GM19240 (cell line): ENCODE data around the gene ABCB9.
A peak's percentile ranks its signal among the peaks of the same experiment; 100 is the strongest.

ENCODE experiments used
- DNase-seq: peaks from one replicate; pipeline ENCODE4 v3.0.0; 2011; ENCODE audit warnings: low spot score; ENCODE audit not compliant: insufficient read length

ABCB9 gene

DNA sequence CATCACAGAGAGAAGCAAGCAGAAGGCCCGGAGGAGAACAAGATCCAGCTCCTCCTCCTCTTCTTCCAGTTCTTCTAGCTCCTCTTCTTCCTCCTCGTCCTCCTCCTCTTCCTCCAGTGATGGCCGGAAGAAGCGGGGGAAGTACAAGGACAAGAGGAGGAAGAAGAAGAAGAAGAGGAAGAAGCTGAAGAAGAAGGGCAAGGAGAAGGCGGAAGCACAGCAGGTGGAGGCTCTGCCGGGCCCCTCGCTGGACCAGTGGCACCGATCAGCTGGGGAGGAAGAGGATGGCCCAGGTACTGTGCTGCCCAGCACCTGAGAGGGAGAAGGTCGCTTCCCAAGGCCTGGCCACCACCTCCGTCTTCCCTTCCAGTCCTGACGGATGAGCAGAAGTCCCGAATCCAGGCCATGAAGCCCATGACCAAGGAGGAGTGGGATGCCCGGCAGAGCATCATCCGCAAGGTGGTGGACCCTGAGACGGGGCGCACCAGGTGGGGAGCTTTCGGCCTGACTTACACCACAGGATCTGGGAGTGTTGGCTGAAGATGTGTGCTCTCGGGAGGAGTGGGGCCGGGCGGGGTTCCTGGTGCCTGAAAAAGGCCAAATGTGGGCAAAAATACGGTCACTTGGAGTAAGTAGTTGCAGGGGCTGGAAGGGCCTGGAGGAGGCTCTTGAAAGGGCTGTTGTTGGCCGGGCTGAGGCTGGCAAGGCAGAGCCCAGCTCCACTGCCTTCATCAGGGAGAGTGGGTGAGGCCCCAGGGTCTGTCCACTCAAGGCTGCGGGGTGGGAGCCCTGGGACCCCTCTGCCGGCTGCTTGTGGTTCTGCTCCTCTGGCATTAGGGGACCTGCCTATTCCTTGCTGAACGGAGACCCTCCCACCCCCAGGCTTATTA lies 15.6 kb upstream of the ABCB9 start:
- DNase-seq: no peak

DNA sequence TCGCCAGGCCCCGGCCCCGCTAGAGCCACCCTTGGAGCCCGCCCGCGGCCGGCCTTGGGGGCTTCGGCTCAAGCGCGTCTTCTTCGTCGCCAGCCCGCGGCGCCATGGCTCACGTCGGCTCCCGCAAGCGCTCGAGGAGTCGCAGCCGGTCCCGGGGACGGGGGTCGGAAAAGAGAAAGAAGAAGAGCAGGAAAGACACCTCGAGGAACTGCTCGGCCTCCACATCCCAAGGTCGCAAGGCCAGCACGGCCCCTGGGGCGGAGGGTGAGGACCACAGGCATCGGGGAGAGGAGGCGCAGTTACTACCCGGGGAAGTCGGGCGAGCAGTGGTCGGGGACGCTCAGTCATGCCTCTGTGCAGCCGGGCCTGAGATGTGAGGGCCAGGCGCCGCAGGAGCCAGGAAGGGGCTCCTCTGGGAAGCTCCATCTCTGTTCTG lies 14.8 kb upstream of the ABCB9 start:
- DNase-seq: no peak

DNA sequence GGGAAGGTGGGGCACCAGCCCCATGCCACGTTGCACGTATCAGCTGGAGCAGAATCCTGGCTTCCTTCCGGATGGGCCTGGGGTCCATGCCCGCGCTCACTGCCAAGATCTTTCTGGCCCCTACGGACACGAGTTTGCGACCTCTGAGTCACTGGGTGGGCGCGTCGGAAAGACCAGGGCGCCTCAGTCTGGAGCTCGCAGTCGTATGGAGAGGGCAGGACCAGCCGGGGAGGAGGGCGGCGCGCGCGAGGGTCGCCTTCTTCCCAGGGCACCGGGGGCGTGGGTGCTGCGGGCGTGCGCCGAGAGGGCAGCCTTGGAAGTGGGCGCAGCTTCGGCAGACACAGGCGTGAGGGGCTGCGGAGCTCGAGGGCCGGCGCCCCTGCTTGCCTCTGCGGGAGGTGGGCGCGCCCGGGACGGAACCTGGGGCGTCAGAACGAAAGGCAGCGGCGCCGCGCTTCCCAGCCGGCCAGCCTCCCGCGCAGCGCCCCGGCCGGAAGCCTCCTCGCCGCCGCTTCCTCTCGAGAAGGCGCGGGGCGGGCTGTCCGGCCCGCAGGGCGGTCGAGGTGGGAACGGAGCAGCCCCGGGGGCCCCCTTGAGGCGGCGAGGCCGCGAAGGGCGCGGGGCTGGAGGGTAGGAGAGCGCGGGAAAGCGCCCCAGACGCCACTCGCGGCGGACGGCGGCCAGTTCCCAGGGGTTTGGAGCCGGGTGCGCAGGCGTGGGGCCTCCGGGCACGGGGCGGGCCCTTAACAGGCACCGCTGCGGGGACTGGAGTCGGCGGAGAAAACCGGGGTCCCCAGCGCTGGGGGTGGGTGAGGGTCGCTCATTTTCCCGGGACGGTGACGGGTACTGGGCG lies 14.1 kb upstream of the ABCB9 start, which contains the start of gene ARL6IP4:
Gene ARL6IP4, plus strand, starts transcription at position 499 of the 853 bp plus-strand sequence. CDS start 459 bp downstream, outside the sequence.
- DNase-seq: peak; percentile 84

GRCh38 chr12:122979908-122980182 lies 13.6 kb upstream of the ABCB9 start:
- DNase-seq: no peak

GRCh38 chr12:122979001-122979907 lies 13.0 kb upstream of the ABCB9 start:
- no peak for DNase-seq

- no peak for DNase-seq
These were observed 12.3 kb upstream of the ABCB9 start for GRCh38 chr12:122978507-122978955.

DNA sequence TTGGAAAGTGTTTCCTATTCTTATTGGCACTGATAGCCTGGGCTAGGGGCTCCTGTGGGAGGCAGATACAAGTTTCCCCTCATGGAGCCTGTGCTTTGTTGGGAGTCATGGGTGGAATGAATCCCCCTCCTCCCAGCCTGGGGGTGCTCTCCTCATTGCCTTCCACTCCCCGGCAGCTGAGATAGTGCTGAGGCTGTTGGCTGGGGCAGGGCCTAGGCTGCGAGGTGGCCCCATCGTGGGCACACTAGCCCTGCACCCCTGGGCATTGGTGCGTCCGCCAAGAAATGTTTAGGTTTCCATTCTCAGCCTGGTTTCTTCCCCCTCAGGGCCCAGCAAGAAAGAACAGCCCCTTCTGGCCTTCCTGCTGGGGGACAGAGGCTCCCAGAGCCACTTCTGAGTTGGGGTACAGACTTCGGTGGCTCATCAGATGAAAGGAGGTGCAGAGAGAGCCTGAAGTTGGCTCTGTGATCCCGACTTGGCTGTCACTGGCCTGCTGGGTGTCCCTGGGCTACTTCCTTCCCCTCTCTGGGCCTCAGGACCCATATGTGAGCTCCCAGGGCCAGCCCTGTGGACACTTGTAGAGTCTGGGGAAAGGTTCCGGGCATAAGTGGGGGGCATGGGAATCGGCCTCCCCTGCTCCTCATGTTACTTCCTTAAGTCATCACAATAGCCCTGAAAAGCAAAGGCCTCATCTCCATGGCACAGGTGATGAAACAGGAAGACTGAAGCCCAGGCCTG lies 11.6 kb upstream of the ABCB9 start:
- no peak for DNase-seq

- DNase-seq: no peak
These were observed 10.9 kb upstream of the ABCB9 start for GRCh38 chr12:122977153-122977552.

DNA sequence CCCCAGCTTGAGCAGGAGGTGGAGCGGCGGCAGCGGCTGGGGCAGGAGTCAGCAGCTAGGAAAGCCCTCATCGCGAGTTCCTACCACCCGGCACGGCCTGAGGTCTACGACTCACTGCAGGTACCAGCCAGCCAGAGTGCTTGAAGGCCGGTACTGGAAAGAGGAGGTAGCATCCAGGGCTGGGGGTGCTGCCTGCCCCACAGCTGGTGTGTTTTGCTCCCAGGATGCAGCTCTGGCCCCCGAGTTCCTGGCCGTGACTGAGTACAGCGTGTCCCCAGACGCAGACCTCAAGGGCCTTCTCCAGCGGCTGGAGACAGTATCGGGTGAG lies 10.3 kb upstream of the ABCB9 start:
- DNase-seq: no peak

- DNase-seq: no peak
These were observed 9.8 kb upstream of the ABCB9 start for GRCh38 chr12:122975790-122976647.

DNA sequence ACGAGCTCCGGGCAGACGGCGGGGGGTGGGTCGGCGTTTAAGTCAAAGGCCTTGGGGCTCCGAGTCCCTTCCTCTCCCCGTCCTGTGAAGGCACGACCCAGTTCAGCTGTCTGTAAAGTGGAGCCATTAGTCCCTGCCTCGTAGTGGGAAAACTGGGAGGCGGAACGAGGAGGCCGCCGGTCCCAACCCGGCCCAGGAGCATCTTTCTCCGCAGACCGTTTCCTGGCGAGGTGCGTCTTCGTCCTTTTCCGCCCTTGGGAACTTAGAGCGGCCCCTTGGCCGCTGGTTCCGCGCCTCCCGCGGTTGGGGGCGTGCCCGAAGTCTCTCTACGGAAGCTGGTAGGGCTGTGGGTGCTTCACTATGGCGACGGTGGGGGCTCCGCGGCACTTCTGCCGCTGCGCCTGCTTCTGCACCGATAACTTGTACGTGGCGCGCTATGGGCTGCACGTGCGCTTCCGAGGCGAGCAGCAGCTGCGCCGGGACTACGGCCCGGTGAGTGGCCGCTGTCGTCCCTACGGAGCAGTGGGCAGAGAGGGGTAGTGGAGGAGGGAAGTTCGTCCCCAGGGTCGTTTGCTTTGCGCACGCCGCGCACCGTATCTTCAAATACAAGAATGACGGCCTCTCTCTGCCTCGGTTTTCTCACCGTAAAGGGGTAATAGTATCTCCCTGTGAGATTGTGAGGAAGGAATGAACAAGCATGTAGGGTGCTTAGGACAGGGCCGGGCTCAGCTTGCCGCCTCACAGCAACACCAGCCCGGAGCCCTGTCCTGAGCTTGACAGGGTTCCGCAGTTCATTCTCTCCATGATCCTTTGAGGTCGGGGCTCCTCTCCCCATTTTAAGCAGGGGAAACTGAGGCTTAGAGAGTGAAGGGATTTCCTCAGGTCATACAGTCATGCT lies 8.9 kb upstream of the ABCB9 start, which contains the start of gene OGFOD2:
Gene OGFOD2, plus strand, starts transcription at position 353 of the 898 bp plus-strand sequence. Its CDS starts 8 bp downstream, at position 361.
- DNase-seq: peak; percentile 85

GRCh38 chr12:122974274-122974891 lies 8.1 kb upstream of the ABCB9 start:
- DNase-seq: peak; percentile 75

- no peak for DNase-seq
These were observed 3.4 kb upstream of the ABCB9 start for GRCh38 chr12:122969676-122970075.

DNA sequence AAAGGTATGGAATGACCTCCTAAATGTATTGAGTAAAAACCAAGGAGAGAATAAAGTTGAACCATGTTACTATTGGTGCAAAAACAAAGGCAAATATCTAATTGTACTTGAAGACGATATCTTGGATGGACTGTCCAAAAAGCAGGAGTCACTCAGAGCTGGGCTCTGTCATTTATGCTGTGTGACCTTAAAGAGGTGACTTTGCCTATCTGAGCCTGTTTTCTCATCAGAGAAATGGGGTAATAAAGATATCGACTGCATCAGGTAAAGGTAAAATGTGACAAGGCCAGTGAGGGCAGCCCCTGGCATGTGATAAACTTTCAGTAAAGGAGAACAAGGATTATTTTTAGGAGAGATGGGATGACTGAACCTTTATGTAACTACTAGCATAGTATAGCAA lies 1.8 kb upstream of the ABCB9 start:
- DNase-seq: no peak

DNA sequence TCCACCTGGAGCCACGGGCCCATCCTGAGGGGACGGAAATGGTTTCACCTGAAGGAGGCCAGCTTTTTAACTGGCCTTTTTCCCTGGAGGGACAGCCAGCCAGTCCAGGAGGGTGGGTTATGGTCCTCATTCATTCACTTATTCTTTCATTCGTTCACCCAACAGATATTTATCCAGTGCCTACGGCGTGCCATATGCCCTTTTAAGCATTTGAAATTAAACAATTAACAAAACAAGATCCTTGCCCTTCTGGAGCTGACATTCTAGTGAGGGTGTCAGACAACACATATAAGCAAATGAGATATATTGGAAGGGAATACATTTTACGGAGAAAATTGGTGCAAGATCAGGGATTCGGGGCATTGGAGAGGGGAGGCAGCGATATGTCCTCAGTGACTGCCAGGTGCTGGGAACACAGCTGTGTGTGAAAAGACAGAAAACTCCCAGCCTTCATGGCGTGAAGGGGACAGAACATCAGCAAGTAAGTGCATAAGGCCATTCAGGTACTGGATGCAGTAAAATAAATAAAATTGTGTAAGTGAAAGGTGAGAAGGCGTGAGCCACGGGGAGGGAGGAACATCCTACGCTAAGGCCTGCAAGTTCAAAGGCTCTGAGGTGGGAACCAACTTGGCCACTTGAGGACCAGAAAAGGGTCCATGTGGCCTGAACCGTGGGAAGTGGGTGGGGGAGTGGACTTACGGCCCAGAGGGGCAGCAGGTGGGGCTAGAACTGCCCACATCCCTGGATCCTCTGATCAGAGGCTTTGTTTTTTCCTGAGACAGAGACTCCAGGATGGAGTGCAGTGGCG lies 684 bp upstream of the ABCB9 start:
- no peak for DNase-seq

DNA sequence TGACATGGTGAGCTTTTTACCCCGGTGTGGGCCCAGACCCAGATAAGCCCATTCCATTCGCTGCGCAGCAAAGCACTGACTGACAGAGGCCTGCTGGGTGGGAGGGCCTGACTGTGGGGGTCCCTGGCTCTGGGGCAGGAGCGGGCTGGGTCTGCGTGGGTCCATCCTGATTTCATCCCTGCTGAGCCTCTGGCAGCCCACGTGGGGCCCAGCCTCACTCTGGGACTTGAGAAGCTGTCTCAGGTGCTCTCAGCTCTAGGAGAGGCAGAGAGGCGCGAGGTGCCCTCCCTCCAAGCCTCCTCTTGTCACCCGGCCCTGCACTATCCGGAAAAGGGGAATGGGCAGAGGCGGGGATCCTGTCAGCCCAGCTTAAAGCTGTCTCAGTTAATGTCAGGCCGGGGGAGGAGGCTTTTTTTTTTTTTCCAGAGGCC lies 927 bp downstream of the ABCB9 start:
- DNase-seq: no peak
